A549 (cell line): Measurements from ENCODE around the gene COX14.

Experiments
- BHLHE40 ChIP-seq: IDR thresholded peaks from 2 replicates; pipeline ENCODE4 v1.6.1; 2012; ENCODE audit warnings: low read depth, low read length, inconsistent platforms
- CBX8 ChIP-seq: fragments of 200-600 bp; sonication (generic); IDR thresholded peaks from 2 replicates; pipeline ENCODE4 v1.6.1; 2016
- EHF ChIP-seq: fragments of 250-450 bp; sonication (Bioruptor Pico); IDR thresholded peaks from 2 replicates; pipeline ENCODE4 v1.5.0; 2020; ENCODE audit warnings: mild to moderate bottlenecking
- EHMT2 ChIP-seq: fragments of 200-600 bp; sonication (generic); IDR thresholded peaks from 2 replicates; pipeline ENCODE4 v1.6.1; 2016; ENCODE audit warnings: antibody characterized with exemption, low read depth, mild to moderate bottlenecking, moderate library complexity
- RFX5 ChIP-seq: fragments of 450-650 bp; IDR thresholded peaks from 2 replicates; pipeline ENCODE4 v1.7.1; 2014; ENCODE audit warnings: antibody characterized with exemption, mild to moderate bottlenecking, moderate library complexity
- TF ChIP-seq, protein P1 (sequence below): fragments of 250-450 bp; sonication (Bioruptor Pico); IDR thresholded peaks from 2 replicates; pipeline ENCODE4 v1.5.0; 2021; ENCODE audit warnings: mild to moderate bottlenecking, moderate library complexity, borderline replicate concordance
- TF ChIP-seq, protein P2 (sequence below): fragments of >200 bp; sonication (Bioruptor Twin); formaldehyde crosslinking; IDR thresholded peaks from 3 replicates; pipeline ENCODE4 v1.5.1; 2016
- TF ChIP-seq, protein P3 (sequence below): fragments of 200-600 bp; sonication (generic); IDR thresholded peaks from 2 replicates; pipeline ENCODE4 v1.6.1; 2016; ENCODE audit warnings: antibody characterized with exemption, mild to moderate bottlenecking, moderate library complexity

DNA sequence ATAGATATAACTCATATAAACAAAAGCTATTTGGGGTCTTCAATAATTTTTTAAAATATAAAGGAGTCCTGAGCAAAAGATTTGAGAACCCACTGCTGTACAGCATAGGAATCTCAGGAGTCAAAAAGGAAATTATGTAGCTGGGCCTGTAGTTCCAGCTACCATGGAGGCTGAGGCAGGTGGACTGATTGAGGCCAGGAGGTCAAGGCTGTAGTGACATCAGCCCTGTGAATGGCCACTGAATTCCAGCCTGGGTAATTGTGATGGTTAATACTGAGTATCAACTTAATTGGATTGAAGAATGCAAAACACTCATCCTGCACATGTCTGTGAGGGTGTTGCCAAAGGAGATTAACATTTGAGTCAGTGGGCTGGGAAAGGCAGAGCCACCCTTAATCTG lies 44.6 kb downstream of the COX14 start:
- TF ChIP-seq CBX8 (no peak), EHMT2 (no peak), RFX5 (no peak), BHLHE40 (no peak), EHF (CRISPR knock-in tag) (no peak)
- TF ChIP-seq, protein P1, sequence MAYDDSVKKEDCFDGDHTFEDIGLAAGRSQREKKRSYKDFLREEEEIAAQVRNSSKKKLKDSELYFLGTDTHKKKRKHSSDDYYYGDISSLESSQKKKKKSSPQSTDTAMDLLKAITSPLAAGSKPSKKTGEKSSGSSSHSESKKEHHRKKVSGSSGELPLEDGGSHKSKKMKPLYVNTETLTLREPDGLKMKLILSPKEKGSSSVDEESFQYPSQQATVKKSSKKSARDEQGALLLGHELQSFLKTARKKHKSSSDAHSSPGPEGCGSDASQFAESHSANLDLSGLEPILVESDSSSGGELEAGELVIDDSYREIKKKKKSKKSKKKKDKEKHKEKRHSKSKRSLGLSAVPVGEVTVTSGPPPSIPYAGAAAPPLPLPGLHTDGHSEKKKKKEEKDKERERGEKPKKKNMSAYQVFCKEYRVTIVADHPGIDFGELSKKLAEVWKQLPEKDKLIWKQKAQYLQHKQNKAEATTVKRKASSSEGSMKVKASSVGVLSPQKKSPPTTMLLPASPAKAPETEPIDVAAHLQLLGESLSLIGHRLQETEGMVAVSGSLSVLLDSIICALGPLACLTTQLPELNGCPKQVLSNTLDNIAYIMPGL (CRISPR knock-in tag), result no peak
- TF ChIP-seq, protein P2, sequence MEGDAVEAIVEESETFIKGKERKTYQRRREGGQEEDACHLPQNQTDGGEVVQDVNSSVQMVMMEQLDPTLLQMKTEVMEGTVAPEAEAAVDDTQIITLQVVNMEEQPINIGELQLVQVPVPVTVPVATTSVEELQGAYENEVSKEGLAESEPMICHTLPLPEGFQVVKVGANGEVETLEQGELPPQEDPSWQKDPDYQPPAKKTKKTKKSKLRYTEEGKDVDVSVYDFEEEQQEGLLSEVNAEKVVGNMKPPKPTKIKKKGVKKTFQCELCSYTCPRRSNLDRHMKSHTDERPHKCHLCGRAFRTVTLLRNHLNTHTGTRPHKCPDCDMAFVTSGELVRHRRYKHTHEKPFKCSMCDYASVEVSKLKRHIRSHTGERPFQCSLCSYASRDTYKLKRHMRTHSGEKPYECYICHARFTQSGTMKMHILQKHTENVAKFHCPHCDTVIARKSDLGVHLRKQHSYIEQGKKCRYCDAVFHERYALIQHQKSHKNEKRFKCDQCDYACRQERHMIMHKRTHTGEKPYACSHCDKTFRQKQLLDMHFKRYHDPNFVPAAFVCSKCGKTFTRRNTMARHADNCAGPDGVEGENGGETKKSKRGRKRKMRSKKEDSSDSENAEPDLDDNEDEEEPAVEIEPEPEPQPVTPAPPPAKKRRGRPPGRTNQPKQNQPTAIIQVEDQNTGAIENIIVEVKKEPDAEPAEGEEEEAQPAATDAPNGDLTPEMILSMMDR, result no peak
- TF ChIP-seq, protein P3, sequence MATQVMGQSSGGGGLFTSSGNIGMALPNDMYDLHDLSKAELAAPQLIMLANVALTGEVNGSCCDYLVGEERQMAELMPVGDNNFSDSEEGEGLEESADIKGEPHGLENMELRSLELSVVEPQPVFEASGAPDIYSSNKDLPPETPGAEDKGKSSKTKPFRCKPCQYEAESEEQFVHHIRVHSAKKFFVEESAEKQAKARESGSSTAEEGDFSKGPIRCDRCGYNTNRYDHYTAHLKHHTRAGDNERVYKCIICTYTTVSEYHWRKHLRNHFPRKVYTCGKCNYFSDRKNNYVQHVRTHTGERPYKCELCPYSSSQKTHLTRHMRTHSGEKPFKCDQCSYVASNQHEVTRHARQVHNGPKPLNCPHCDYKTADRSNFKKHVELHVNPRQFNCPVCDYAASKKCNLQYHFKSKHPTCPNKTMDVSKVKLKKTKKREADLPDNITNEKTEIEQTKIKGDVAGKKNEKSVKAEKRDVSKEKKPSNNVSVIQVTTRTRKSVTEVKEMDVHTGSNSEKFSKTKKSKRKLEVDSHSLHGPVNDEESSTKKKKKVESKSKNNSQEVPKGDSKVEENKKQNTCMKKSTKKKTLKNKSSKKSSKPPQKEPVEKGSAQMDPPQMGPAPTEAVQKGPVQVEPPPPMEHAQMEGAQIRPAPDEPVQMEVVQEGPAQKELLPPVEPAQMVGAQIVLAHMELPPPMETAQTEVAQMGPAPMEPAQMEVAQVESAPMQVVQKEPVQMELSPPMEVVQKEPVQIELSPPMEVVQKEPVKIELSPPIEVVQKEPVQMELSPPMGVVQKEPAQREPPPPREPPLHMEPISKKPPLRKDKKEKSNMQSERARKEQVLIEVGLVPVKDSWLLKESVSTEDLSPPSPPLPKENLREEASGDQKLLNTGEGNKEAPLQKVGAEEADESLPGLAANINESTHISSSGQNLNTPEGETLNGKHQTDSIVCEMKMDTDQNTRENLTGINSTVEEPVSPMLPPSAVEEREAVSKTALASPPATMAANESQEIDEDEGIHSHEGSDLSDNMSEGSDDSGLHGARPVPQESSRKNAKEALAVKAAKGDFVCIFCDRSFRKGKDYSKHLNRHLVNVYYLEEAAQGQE, result no peak
